ENCODE data around the gene ABRACL. TPM values are rescaled to one million over a fixed set of nuclear protein-coding genes. Genes with fewer than 3 reads are reported as not detected.

Gene ABRACL
- polyA plus RNA-seq, 2 of the 4 experiments (the other 2 are of a cell fraction): 40.3 to 63.3 TPM

DNA sequence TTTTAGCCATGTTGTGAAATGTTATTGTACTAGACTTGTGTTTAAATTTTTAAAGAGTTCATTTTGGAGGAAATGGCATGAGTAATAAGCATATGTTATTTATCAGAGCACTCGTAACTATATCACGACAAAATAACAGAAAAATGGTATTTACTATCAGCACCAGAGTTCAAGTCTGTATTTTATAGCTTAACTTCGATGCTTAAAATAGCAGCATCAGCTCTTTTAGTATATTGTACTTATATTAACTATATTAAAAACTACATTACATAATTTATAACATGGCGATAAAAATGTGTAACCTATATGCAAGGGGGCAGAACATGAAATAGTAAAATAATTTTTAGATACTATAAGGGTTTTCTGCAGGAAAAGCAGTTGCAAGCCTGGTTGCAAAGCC is 52.9 kb downstream of the ABRACL start:
- TF ChIP-seq ZC3H11A (IDR thresholded peaks at IDR 0.05) (no peak), FOSL2 (IDR thresholded peaks at IDR 0.05) (no peak), FOSL2 (CRISPR knock-in tag; IDR thresholded peaks at IDR 0.05) (no peak), MYC (IDR thresholded peaks at IDR 0.05; ENCODE audit: borderline replicate concordance, low read length) (no peak), HEYL (CRISPR knock-in tag; IDR thresholded peaks at IDR 0.05) (no peak), HOXB13 (CRISPR knock-in tag; IDR thresholded peaks at IDR 0.05; ENCODE audit: low read depth) (no peak)
- TF ChIP-seq, protein P1, sequence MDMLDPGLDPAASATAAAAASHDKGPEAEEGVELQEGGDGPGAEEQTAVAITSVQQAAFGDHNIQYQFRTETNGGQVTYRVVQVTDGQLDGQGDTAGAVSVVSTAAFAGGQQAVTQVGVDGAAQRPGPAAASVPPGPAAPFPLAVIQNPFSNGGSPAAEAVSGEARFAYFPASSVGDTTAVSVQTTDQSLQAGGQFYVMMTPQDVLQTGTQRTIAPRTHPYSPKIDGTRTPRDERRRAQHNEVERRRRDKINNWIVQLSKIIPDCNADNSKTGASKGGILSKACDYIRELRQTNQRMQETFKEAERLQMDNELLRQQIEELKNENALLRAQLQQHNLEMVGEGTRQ (IDR thresholded peaks at IDR 0.05): no peak
- H3K9me3 ChIP-seq: no peaks in the 10 kb centered on the region
- 65% methylated on average over 4 of the region's 4 CpGs for WGBS (ENCODE audit: missing lambda C conversion rate)
- no peak overlapping the region for H3K27ac ChIP-seq
- no peaks in the 10 kb centered on the region for H3K4me1 ChIP-seq
- no peak overlapping the region for H3K4me3 ChIP-seq
- POLR2A ChIA-PET: no interaction called here
- ATAC-seq: no peak
- CTCF ChIA-PET: no interaction called here
- H3K4me2 ChIP-seq: no peak overlapping the region
- no peak for FAIRE-seq
- no peak for DNase-seq (ENCODE audit: low read depth in 1 of 2, low spot score in 1 of 2)

DNA sequence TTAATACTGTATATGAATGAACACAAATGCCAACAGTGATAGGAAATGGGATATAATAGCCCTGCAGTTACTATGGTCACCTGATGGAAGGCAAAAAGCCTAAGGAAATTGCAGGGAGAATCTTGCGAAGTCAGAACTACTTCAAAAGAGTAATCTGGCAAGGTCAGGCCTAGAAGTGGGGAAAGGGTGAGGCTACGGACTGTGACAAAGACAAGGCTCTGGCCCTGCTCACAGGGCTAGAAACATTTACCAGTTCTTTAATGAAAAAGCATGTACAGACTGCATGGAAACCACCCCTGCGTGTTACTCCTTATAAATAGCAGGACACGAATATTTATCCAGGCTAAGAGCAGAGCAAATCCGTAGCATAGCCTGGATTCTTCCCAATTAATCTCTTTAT is 53.8 kb downstream of the ABRACL start:
- no peaks in the 10 kb centered on the region for H3K9me3 ChIP-seq
- no peaks in the 10 kb centered on the region for H3K4me1 ChIP-seq
- TF ChIP-seq BHLHE40 (IDR thresholded peaks at IDR 0.05; ENCODE audit: low read depth, low read length) (no peak), KDM1A (IDR thresholded peaks at IDR 0.05; ENCODE audit: low read depth) (no peak), TFCP2L1 (CRISPR knock-in tag; IDR thresholded peaks at IDR 0.05) (no peak), RAD21 (conservative IDR thresholded peaks at IDR 0.05 in 1 of 2, IDR thresholded peaks at IDR 0.05 in 1 of 2) (no peak), RARB (CRISPR knock-in tag; IDR thresholded peaks at IDR 0.05) (no peak), RCOR1 (IDR thresholded peaks at IDR 0.05; ENCODE audit: low read depth, low read length) (no peak), ZFP36 (IDR thresholded peaks at IDR 0.05; ENCODE audit: borderline replicate concordance, partially characterized antibody) (no peak), NFE2L2 (conservative IDR thresholded peaks at IDR 0.05; ENCODE audit: low read length) (no peak), POLR2AphosphoS2 (conservative IDR thresholded peaks at IDR 0.05; ENCODE audit: low read length) (no peak), MYC (IDR thresholded peaks at IDR 0.05; ENCODE audit: borderline replicate concordance, low read length) (no peak), TP53 (CRISPR knock-in tag; IDR thresholded peaks at IDR 0.05) (no peak)
- TF ChIP-seq, protein P2, sequence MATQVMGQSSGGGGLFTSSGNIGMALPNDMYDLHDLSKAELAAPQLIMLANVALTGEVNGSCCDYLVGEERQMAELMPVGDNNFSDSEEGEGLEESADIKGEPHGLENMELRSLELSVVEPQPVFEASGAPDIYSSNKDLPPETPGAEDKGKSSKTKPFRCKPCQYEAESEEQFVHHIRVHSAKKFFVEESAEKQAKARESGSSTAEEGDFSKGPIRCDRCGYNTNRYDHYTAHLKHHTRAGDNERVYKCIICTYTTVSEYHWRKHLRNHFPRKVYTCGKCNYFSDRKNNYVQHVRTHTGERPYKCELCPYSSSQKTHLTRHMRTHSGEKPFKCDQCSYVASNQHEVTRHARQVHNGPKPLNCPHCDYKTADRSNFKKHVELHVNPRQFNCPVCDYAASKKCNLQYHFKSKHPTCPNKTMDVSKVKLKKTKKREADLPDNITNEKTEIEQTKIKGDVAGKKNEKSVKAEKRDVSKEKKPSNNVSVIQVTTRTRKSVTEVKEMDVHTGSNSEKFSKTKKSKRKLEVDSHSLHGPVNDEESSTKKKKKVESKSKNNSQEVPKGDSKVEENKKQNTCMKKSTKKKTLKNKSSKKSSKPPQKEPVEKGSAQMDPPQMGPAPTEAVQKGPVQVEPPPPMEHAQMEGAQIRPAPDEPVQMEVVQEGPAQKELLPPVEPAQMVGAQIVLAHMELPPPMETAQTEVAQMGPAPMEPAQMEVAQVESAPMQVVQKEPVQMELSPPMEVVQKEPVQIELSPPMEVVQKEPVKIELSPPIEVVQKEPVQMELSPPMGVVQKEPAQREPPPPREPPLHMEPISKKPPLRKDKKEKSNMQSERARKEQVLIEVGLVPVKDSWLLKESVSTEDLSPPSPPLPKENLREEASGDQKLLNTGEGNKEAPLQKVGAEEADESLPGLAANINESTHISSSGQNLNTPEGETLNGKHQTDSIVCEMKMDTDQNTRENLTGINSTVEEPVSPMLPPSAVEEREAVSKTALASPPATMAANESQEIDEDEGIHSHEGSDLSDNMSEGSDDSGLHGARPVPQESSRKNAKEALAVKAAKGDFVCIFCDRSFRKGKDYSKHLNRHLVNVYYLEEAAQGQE (IDR thresholded peaks at IDR 0.05): no peak
- TF ChIP-seq, protein P3, sequence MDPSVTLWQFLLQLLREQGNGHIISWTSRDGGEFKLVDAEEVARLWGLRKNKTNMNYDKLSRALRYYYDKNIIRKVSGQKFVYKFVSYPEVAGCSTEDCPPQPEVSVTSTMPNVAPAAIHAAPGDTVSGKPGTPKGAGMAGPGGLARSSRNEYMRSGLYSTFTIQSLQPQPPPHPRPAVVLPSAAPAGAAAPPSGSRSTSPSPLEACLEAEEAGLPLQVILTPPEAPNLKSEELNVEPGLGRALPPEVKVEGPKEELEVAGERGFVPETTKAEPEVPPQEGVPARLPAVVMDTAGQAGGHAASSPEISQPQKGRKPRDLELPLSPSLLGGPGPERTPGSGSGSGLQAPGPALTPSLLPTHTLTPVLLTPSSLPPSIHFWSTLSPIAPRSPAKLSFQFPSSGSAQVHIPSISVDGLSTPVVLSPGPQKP (IDR thresholded peaks at IDR 0.05; ENCODE audit: low read depth, low read length): no peak
- TF ChIP-seq, protein P4, sequence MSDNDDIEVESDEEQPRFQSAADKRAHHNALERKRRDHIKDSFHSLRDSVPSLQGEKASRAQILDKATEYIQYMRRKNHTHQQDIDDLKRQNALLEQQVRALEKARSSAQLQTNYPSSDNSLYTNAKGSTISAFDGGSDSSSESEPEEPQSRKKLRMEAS (IDR thresholded peaks at IDR 0.05): no peak
- TF ChIP-seq, protein P5, sequence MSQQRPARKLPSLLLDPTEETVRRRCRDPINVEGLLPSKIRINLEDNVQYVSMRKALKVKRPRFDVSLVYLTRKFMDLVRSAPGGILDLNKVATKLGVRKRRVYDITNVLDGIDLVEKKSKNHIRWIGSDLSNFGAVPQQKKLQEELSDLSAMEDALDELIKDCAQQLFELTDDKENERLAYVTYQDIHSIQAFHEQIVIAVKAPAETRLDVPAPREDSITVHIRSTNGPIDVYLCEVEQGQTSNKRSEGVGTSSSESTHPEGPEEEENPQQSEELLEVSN (IDR thresholded peaks at IDR 0.05; ENCODE audit: borderline replicate concordance, low read depth): no peak
- WGBS (ENCODE audit: missing lambda C conversion rate): 81% methylated on average over 5 of the region's 5 CpGs
- no peak overlapping the region for H3K4me2 ChIP-seq
- DNase-seq (ENCODE audit: low read depth in 1 of 2, low spot score in 1 of 2) (no peak), FAIRE-seq (no peak), ATAC-seq (no peak)
- CTCF ChIA-PET: no interaction called here
- no peak overlapping the region for H3K27ac ChIP-seq
- no peak overlapping the region for H3K4me3 ChIP-seq
- POLR2A ChIA-PET: no interaction called here

All from A549 (cell line).